Stimulated activated CD8-positive, alpha-beta memory T cell treated with anti-CD3 and anti-CD28 coated beads, Interleukin-4, amount 100 ng/mL, for 4 hours (primary cell): ENCODE results near the gene CCNJ.
A peak's percentile ranks its signal among the peaks of the same experiment; 100 is the strongest.
"Not testable (repeated sequence)": the region's sequence is repeated elsewhere in the genome, so short reads cannot be mapped to it uniquely, and the experiment has no call there.

Source experiments
- DNase-seq, 2 donors: peaks; one replicate each; pipeline ENCODE4 v3.0.0-alpha.2; 2020; ENCODE audit warnings: low read depth in 2 of 2, low spot score in 1 of 2

The CCNJ gene, protein sequence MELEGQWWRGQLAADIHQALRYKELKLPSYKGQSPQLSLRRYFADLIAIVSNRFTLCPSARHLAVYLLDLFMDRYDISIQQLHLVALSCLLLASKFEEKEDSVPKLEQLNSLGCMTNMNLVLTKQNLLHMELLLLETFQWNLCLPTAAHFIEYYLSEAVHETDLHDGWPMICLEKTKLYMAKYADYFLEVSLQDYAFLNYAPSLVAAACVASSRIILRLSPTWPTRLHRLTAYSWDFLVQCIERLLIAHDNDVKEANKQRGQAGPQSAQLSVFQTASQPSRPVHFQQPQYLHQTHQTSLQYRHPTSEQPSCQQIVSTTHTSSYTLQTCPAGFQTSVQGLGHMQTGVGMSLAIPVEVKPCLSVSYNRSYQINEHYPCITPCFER

DNA sequence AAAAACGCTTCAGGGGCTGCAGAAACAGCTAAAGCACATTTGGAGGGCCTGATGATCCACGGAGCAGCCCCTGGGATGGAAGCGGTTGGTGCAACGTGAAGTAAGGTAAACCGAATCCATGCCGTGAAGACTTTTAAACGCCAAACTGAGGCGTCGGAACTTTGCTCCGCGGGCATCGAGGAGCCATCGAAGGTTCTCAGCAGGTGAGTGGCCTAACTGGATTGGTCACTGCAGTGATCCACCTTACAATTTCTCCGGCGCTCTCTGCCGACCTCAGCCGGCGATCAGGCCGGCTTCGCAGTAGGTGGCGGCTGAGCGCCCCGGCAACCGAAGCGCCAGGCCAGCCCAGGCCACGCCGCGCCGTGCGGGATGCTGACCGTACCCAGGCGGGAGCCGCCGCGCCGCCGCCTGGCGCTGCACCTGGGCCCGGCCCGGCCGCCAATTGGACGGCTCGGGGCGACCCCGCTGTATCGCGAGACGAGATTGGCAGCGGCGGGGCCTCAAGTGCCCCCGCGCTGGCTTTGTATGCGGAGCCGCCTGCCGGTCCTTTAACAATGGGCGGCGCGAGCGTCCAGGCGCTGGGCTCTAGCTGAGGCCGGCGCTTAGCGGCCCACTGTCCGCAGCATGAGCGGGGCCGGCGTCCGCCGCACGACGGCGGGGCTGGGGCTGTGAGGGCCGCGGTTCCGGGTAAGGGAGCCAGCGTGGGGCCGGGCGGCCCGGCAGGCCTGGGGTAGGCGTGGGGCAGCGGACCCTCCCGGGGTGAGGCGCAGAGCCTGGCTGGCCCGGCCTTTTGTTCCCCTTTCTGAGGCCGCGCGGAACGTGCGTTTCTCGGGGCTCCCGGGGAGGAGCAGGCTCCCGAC is at the start of gene CCNJ:
CCNJ (plus strand) TSS at position 551 of the 860 bp plus-strand sequence. CDS start 811 bp downstream, outside the sequence.
- peak; percentile 49 to 68 for DNase-seq

DNA sequence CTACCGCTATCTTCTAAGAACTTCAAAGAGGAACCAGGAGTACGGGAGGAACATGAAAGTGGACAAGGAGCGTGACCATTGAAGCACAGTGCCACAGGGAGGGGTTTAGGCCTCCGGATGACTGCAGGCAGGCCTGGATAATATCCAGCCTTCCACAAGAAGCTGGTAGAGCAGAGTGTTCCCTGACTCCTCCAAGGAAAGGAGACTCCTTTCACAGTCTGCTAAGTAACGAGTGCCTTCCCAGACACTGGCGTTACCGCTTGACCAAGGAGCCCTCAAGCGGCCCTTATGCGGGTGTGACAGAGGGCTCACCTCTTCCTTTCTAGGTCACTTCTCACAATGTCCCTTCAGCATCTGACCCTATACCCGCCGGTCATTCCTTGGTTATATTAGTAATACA is 49.0 kb upstream of the CCNJ start:
- DNase-seq, result not testable (repeated sequence)

DNA sequence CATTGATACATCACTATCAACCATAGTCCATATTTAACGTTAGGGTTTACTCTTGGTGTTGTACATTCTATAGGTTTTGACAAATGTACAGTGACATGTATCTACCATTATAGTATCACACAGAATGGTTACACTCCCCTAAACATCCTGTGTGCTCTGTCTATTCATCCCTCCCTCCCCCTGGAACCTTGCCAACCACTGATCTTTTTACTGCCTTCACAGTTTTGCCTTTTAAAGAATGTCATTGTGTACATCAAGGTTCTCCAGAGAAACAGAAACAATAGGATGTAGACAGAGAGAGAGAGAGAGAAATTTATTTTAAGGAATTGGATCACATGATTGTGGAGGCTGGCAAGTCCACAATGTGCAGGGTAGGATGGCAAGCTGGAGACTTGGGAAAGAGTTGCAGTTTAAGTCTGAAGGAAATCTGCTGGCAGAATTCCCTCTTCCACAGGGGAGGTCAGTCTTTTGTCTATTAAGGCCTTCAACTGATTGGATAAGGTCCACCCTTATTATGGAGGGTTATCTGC is 45.1 kb upstream of the CCNJ start:
- no peak for DNase-seq

DNA sequence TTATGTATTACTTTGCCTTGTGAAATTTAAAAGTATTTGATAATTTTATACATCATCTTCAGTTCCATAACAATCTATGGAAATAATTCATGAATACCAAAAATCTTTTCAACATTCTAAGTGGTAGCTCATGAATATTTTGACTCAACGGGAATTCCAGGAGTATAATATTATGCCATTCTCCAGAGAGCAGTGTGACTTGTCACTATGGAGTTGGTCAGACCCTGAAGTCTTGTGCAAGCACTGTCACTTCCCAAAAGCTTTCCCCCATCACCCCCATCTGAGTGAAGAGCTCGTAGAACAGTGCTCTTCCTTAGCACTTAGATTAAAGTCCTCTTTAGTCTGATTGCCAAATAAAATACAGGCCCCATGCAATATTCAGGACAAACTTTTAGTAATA is 29.4 kb upstream of the CCNJ start:
- DNase-seq, result no peak

DNA sequence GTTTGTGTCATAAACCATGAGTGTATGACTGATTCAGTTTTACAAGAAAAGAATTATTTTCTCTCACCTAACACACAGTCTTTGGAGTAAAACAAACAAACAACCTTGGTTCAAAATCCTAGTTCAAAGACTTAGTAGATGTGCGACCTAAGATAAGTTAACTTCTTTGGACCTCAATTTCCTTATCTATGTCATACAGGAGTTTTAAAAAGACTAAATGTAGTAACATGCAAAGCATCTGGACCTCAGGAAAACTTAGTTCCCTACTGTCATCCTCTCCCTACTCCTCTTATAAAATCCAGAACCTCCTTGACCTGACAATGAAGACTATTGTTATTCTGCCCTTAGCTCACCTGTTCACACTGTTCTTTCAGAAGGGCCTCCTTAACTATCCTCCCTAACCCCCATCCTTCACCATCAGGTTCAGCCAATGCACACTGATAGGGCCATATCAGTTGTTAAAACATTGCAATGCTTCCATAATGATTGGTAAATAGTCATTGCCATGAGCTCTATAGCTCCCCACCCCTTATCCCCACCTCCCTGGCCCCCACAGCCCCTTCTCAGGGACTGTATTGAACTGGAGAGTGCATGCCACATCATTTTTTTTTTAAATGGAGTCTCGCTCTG is 28.8 kb upstream of the CCNJ start:
- DNase-seq, result no peak

DNA sequence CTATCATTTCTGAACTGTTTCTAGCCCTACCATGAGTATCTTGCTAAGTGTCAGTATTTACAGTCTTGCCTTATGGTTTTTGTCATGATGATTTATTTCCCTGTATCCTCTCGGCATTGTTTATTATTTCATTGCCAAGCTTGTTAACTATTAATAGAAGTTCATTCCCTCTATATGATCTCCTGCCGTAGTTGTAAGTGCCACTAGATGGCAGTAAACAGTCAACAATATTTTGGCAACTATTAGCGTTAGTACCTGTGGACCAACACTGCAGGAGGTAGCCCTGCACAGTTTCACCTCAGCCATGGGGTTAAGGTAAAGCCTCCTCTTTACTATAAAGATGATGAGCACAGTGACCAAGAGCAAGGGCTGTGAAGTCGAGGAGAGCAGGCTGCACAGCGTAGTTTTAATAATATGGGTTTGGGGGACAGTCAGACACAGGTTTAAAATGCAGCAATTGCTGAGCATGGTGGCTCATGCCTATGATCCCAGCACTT is 26.1 kb upstream of the CCNJ start:
- peak in 1 of 2 donors; percentile 1 for DNase-seq

DNA sequence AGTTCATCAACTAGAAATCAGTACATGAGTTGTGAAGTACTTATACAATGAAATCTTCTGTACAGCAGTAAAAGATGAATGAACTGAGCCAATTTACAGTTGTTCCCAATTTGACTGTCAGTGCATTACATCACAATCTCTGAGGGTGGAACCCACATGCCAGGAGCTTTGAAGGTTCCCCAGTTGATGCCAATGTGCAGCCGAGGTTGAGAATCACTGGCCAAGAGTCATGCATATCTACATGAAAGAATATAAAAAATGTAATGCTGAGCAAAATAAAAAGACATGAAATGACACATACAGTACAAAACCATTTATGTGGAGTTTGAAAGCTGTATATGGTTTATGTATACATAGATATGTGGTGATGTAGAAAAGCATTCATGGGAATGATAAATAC is 22.1 kb upstream of the CCNJ start:
- no peak for DNase-seq

DNA sequence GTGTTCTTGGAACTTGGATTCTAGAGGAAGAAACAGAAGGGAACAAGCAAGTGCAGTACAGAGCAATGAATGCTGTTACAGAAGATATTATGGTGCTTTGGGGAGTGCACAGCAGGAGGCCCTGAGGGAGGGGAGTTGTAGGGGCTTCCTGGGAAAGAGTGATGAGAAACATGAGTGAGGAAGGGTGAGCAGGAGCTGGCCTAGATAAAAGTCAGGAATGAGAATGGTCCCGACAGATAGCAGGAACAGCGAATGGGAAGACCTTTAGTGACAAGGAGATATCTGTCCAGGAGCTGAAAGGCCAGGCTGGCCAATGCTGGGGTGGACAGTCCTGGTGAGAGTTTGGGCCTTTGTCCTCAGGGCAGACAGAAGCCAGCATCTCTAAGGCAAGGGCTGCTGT is 20.6 kb upstream of the CCNJ start:
- no peak for DNase-seq

DNA sequence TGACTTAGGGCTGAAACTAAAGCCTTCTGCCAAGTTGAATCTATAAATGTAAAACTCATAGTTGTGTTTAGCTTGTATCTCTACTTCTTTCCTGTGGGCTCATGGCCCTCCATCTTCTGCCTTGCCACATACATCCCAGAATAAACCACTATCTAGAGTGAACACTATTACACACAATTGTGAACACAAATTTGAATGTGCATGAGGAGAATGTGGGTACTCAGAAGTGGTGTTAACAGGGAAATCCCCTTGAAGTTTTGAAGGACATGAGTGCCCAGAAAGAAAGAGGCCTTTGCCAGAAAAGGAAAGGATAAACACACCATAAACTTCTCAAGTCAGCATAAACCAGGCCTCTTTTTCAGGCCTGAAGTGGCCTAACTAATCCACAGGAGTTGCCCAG is 20.2 kb upstream of the CCNJ start:
- no peak for DNase-seq

DNA sequence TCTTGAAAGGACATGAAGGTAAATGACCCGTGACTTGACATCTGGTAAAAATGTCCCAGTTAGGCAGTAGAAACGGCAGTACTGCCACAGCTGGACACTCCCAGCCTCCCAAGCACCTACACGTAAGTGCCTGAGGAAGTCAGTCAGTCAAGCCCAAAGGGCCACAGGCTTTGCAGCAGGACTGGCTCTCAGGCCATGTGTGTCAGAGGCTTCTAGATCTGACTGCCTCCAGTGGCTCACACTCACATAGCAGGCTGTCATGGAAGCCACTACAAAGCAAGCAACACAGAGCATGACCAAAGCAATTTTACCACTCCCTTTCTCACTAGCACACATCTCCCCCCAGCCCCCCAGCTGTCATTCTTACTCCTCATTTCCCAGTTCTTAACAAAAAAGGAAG is 17.8 kb upstream of the CCNJ start:
- DNase-seq, result no peak

DNA sequence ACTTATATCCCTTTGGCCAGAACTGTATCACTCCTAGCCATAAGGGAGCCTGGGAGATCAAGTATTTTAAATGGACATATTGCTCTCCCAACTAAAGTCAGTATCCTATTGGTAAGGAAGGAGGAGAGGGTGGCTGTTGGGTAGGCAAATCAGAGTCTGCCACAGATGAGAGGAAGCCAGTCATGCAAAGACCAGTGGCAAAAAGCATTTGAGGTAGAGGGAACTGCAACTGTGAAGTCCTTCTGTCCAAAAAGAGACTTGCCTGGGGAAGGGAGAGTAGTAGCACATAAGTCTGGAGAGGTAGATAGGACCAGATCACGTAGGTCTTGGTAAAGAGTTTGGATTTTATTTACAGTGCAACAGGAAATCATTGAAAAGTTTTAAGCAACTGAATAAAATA is 8.8 kb upstream of the CCNJ start:
- no peak for DNase-seq

DNA sequence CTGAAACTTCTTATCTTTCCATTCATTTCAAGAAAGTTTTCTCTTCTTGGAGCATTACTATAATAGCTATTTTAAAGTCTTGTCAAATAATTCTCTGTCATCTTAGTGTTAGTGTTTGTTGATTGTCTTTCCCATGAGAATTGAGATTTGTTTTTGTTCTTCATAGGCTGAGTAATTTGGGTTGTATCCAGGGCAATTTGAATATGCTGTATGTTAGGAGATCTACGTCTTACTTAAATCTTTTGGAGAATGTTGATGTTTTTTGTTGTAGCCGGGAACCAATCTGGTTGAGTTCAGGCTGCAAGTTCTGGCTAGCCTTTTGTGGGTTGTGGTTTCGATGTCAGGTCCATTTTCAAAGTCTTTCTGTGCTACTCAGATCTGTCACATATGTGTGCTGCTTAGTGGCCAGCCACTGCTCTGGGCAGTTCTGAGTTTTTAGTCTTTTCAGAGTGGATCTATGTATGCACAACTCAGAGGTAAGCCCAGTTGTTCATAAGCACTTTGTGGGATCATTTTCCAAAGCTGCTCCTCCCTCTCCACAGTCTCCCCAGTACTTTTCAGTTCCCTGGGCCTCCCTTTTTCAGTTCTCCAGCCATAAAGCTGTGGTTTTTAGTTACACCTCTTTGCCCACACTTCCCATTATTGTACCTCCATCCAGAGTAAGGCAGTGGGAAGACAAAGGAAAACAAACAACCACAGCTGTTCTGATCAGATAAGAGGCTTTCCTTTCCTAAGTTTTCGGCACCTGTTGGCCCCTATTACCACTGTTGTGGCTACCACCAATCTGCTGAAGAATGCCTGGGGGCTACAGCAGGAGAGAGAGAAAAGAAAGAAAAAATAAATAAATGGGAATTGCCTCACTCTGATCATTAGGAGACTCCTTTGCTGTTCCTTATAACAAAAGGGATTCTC is 4.7 kb upstream of the CCNJ start:
- no peak for DNase-seq

DNA sequence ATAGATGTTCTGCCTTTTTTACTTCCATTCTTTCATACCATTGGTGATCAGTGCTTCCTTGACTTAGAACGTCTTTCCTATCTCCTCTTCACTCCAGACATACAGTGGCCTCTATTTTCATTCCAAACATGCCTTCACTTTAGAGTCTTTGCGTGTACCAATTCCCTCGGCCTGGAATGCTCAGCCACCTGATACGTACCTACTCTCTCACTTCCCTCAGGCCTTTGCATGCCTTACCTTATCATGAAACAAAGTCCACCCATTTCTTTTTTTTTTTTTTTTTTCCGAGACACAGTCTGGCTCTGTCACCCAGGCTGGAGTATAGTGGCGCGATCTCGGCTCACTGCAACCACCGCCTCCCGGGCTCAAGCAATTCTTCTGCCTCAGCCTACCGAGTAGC is 2.2 kb upstream of the CCNJ start:
- DNase-seq, result no peak

DNA sequence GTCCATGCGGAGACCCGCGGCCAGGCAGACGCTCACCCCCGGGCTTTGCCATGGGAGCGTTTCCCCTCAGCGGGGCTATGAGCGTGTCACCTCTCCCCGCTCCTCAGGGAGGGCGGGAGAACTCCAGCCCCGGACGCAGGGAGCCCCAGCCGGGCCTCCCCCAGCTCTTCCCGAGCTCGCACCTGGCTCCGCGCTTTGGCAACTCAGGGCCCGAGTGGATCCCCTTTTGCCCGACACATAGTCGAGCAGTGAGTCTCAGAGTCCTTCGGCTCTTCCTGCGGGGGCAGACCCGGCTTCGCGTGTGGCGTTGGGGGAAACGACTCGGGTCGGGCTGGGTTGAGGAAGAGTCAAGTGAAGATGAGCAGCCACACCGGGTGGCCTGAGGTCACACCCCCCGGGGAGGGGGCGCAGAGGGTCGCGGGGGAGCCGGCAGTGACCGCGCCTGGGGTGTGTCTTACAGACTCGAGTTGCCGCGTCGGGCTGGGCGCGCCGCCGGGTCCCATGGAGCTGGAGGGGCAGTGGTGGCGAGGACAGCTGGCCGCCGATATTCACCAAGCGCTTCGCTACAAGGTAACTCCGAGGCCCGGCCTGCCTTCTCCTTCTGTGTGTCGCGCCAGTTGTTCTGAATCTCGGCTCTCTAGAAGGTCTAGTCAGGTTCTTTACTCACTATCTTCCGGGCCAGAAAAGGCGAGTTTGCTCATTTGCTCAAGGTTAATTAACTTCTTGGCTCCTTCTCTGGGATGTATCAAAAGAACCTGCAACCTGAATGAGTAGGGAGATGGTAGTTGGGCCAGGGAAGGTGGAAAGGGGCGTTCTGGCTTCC is 721 bp downstream of the CCNJ start:
- DNase-seq, result peak; percentile 14 to 18

DNA sequence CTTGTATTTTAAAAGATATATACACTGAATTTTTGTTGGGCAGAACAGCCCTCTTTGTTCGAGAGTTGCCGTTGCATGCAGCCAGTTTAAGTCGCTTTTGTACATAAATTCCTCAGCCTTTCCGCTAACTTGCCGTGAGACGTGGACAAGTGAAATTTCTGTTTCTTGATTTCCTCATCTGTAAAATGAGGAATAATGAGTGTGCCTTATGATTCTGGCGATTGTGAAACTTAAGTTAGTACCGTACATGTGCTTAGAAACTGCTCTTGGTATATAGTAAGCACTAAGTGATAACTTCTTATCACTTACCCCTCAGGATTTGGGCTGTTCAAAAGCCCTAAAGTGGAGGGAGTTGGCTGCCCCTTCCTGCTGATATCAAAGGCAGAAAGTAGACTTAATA is 1.4 kb downstream of the CCNJ start:
- DNase-seq, result no peak

DNA sequence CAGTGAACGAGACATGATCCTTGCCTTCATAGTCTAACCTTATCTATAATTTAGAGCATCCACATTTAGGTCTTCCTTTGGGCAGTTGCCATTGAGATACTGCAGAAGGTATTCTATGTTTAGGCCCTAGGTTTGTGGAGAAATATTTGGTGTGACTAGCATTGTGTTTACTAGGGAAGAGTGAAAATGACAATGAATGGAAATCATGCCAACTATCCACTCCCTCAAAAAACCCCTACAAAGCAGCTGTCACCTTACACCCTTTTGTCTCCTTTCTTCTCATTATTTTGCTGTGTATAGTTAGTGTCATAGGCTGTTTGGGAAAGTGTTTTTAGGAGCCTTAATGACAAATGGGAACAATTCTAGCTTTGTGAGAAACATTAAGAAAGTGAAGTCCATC is 3.2 kb downstream of the CCNJ start:
- DNase-seq, result no peak

DNA sequence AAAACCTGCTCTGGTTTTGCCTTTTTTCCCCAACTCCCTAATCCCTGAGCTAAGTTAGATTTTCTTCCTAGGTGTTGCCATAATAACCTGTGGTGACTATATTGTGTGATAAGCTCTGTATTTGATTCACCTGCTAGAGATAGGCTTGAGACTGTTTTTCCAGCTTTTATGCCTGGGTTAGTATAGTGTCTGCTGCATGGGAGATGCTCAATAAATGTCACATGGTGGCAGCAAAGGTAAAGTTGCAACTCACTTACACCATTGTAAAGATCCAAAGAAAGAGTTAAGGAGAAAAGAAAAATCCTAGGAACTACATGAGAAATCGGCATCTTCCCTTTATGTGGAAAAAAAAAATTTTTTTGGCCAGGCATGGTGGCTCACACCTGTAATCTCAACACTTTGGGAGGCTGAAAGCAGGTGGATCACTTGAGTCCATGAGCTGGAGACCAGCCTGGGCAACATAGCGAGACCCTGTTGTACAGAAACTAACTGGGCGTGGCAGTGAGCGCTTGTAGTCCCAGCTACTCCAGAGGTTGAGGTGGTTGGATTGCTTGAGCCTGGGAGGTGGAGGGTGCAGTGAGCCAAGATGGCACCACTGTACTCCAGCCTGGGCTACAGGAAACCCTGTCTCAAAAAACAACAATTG is 3.7 kb downstream of the CCNJ start:
- no peak for DNase-seq

DNA sequence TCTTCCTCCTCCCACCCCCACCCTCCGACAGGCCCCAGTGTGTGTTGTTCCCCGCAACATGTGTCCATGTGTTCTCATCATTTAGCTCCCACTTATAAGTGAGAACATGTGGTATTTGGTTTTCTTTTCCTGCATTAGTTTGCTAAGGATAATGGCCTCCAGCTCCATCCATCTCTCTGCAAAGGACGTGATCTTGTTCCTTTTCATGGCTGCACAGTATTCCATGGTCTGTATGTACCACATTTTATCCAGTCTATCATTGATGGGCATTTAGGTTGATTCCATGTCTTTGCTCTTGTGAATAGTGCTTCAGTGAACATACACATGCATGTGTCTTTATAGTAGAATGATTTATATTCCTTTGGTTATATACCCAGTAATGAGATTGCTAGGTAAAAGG is 4.5 kb downstream of the CCNJ start:
- DNase-seq, result not testable (repeated sequence)

DNA sequence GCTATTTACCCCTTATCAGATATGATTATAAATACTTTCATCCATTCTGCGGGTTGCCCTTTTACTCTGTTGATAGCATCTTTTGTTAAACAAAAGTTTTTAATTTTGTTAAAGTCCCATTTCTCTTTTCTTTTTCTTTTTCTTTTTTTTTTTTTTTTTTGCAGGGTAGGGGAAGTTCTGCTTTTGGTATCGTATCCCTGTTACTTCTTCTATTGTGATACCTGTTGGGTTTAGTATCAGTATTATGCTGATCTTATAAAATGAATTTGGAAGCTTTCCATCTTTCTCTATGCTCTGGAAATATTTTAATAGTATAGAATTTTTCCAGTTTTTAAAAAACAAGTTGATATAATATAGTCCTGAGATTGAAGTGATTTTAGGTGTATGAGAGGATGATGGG is 6.0 kb downstream of the CCNJ start:
- DNase-seq, result no peak
